Measurements from ENCODE around the gene SRD5A3.

Gene SRD5A3

DNA sequence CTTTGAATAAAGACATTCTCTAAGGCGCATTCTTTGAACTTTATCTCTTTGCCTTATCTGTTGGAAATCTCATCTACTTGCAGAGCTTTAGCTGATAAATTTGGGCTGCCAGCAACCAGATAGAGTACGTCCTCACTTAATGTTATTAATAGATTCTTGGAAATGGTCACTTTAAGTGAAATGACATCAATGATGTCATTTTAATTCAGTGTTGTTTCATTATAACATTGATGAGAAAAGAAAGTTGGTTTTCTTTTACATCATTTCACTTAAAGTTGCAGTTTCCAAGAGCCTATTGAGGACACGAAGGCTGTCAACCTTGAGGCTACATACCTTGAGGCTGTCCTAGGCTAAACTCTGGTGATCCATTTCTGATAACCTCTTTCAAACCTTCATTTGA is 59.0 kb downstream of the SRD5A3 start:
- Histone ChIP-seq H3K4ac (ENCODE audit: low read length) (no peak overlapping the region), H3K9me3 (replicated peaks in 1 of 2; ENCODE audit: control insufficient read depth in 2 of 2, insufficient read depth in 1 of 2, low read depth in 1 of 2, low read length in 2 of 2) (peaks cover 0 to 2% of the 10 kb centered on the region in 2 donors), H4K8ac (ENCODE audit: low read depth, low read length) (no peak overlapping the region), H3K4me2 (ENCODE audit: insufficient read depth, low read length, poor library complexity, severe bottlenecking) (no peak overlapping the region), H3K18ac (ENCODE audit: low read length) (no peak overlapping the region), H2BK15ac (ENCODE audit: low read length) (no peak overlapping the region), H2AFZ (ENCODE audit: low read length) (no peak overlapping the region), H2BK5ac (ENCODE audit: low read length) (no peak overlapping the region), H3K27me3 (ENCODE audit: control insufficient read depth in 3 of 3, insufficient read depth in 3 of 3, low read depth in 1 of 3, low read length in 3 of 3) (no peaks in the 10 kb centered on the region), H2BK120ac (ENCODE audit: low read depth, low read length) (no peak overlapping the region), H3K79me1 (ENCODE audit: low read depth, low read length) (peaks cover 3% of the 10 kb centered on the region), H3K4me3 (ENCODE audit: low read length in 2 of 2) (no peak overlapping the region), H3K14ac (ENCODE audit: low read length) (no peak overlapping the region), H3K36me3 (replicated peaks in 1 of 2; ENCODE audit: control insufficient read depth in 2 of 2, insufficient read depth in 2 of 2, low read length in 2 of 2) (peaks cover 3 to 85% of the 10 kb centered on the region in 2 donors), H3K23ac (ENCODE audit: low read depth, low read length, poor library complexity) (no peak overlapping the region), H3K9ac (ENCODE audit: low read depth, low read length, poor library complexity) (no peak overlapping the region), H2BK12ac (ENCODE audit: low read length) (no peak overlapping the region), H3K27ac (replicated peaks; ENCODE audit: low read length) (no peak overlapping the region), H3K4me1 (ENCODE audit: control insufficient read depth in 2 of 2, insufficient read depth in 1 of 2, low read depth in 1 of 2, low read length in 2 of 2) (no peaks in the 10 kb centered on the region), H4K91ac (ENCODE audit: low read depth, low read length, poor library complexity) (no peak overlapping the region), H2AK5ac (ENCODE audit: low read depth, low read length) (no peak overlapping the region)
- WGBS, 2 donors (ENCODE audit: extremely low coverage in 2 of 2, insufficient read length in 2 of 2, insufficient replicate concordance in 1 of 2) = no CpG with 5 or more reads among the region's 3 CpGs
- DNase-seq (ENCODE audit: low spot score) = no peak

- Histone ChIP-seq H3K27ac (replicated peaks; ENCODE audit: low read length) (no peak overlapping the region), H2AK5ac (ENCODE audit: low read depth, low read length) (no peak overlapping the region), H2BK12ac (ENCODE audit: low read length) (no peak overlapping the region), H3K4me1 (ENCODE audit: control insufficient read depth in 2 of 2, insufficient read depth in 1 of 2, low read depth in 1 of 2, low read length in 2 of 2) (no peaks in the 10 kb centered on the region), H2BK120ac (ENCODE audit: low read depth, low read length) (no peak overlapping the region), H3K4me3 (ENCODE audit: low read length in 2 of 2) (no peak overlapping the region), H2BK5ac (ENCODE audit: low read length) (no peak overlapping the region), H3K14ac (ENCODE audit: low read length) (no peak overlapping the region), H3K23ac (ENCODE audit: low read depth, low read length, poor library complexity) (no peak overlapping the region), H3K4ac (ENCODE audit: low read length) (no peak overlapping the region), H2BK15ac (ENCODE audit: low read length) (no peak overlapping the region), H3K4me2 (ENCODE audit: insufficient read depth, low read length, poor library complexity, severe bottlenecking) (no peak overlapping the region), H2AFZ (ENCODE audit: low read length) (no peak overlapping the region), H3K27me3 (ENCODE audit: control insufficient read depth in 3 of 3, insufficient read depth in 3 of 3, low read depth in 1 of 3, low read length in 3 of 3) (no peaks in the 10 kb centered on the region), H3K18ac (ENCODE audit: low read length) (no peak overlapping the region), H4K91ac (ENCODE audit: low read depth, low read length, poor library complexity) (no peak overlapping the region), H3K36me3 (replicated peaks in 1 of 2; ENCODE audit: control insufficient read depth in 2 of 2, insufficient read depth in 2 of 2, low read length in 2 of 2) (peaks cover 4 to 86% of the 10 kb centered on the region in 2 donors), H3K9me3 (replicated peaks in 1 of 2; ENCODE audit: control insufficient read depth in 2 of 2, insufficient read depth in 1 of 2, low read depth in 1 of 2, low read length in 2 of 2) (peaks cover 0 to 2% of the 10 kb centered on the region in 2 donors), H3K9ac (ENCODE audit: low read depth, low read length, poor library complexity) (no peak overlapping the region), H4K8ac (ENCODE audit: low read depth, low read length) (no peak overlapping the region), H3K79me1 (ENCODE audit: low read depth, low read length) (peaks cover 3% of the 10 kb centered on the region)
- no CpG with 5 or more reads among the region's 2 CpGs for WGBS, 2 donors (ENCODE audit: extremely low coverage in 2 of 2, insufficient read length in 2 of 2, insufficient replicate concordance in 1 of 2)
- DNase-seq (ENCODE audit: low spot score) = no peak
Measured at GRCh38 chr4:55406545-55406944, 60.5 kb downstream of the SRD5A3 start.

DNA sequence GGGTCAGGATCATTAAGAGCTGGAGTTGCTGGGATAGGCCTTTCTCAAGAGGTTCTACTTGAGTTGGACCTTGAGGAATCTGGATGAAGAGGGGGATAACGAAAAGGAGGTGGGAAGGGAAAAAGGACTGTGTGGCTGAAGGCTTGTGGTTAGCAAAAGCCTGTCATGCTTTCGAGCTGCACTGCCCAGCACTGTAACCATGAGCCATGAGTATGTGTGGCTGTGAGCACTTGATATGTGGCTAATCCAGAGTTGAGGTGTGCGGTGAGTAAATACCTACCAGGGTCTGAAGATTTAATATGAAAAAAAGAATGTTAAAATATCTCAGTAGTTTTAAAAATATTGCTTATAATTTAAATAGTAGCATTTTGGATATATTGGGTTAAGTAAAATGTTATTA is 61.1 kb downstream of the SRD5A3 start:
- Histone ChIP-seq H3K4me2 (ENCODE audit: insufficient read depth, low read length, poor library complexity, severe bottlenecking) (no peak overlapping the region), H3K27ac (replicated peaks; ENCODE audit: low read length) (no peak overlapping the region), H3K27me3 (ENCODE audit: control insufficient read depth in 3 of 3, insufficient read depth in 3 of 3, low read depth in 1 of 3, low read length in 3 of 3) (no peaks in the 10 kb centered on the region), H3K9me3 (replicated peaks in 1 of 2; ENCODE audit: control insufficient read depth in 2 of 2, insufficient read depth in 1 of 2, low read depth in 1 of 2, low read length in 2 of 2) (peaks cover 0 to 2% of the 10 kb centered on the region in 2 donors), H2AFZ (ENCODE audit: low read length) (no peak overlapping the region), H3K4me3 (ENCODE audit: low read length in 2 of 2) (no peak overlapping the region), H3K23ac (ENCODE audit: low read depth, low read length, poor library complexity) (no peak overlapping the region), H2AK5ac (ENCODE audit: low read depth, low read length) (no peak overlapping the region), H3K36me3 (replicated peaks in 1 of 2; ENCODE audit: control insufficient read depth in 2 of 2, insufficient read depth in 2 of 2, low read length in 2 of 2) (peaks cover 6 to 90% of the 10 kb centered on the region in 2 donors), H4K91ac (ENCODE audit: low read depth, low read length, poor library complexity) (no peak overlapping the region), H3K4me1 (ENCODE audit: control insufficient read depth in 2 of 2, insufficient read depth in 1 of 2, low read depth in 1 of 2, low read length in 2 of 2) (no peaks in the 10 kb centered on the region), H4K8ac (ENCODE audit: low read depth, low read length) (no peak overlapping the region), H3K14ac (ENCODE audit: low read length) (no peak overlapping the region), H2BK120ac (ENCODE audit: low read depth, low read length) (no peak overlapping the region), H3K4ac (ENCODE audit: low read length) (no peak overlapping the region), H2BK12ac (ENCODE audit: low read length) (no peak overlapping the region), H2BK15ac (ENCODE audit: low read length) (no peak overlapping the region), H3K18ac (ENCODE audit: low read length) (no peak overlapping the region), H3K9ac (ENCODE audit: low read depth, low read length, poor library complexity) (no peak overlapping the region), H2BK5ac (ENCODE audit: low read length) (no peak overlapping the region), H3K79me1 (ENCODE audit: low read depth, low read length) (peaks cover 3% of the 10 kb centered on the region)
- DNase-seq (ENCODE audit: low spot score) = no peak
- WGBS, 2 donors (ENCODE audit: extremely low coverage in 2 of 2, insufficient read length in 2 of 2, insufficient replicate concordance in 1 of 2) = no CpG with 5 or more reads among the region's 3 CpGs

- no CpG with 5 or more reads among the region's 3 CpGs for WGBS, 2 donors (ENCODE audit: extremely low coverage in 2 of 2, insufficient read length in 2 of 2, insufficient replicate concordance in 1 of 2)
- Histone ChIP-seq H3K23ac (ENCODE audit: low read depth, low read length, poor library complexity) (no peak overlapping the region), H3K36me3 (replicated peaks in 1 of 2; ENCODE audit: control insufficient read depth in 2 of 2, insufficient read depth in 2 of 2, low read length in 2 of 2) (peaks cover 6 to 92% of the 10 kb centered on the region in 2 donors), H3K4me2 (ENCODE audit: insufficient read depth, low read length, poor library complexity, severe bottlenecking) (no peak overlapping the region), H3K4me3 (ENCODE audit: low read length in 2 of 2) (no peak overlapping the region), H3K9ac (ENCODE audit: low read depth, low read length, poor library complexity) (no peak overlapping the region), H3K79me1 (ENCODE audit: low read depth, low read length) (peaks cover 2% of the 10 kb centered on the region), H2BK120ac (ENCODE audit: low read depth, low read length) (no peak overlapping the region), H3K9me3 (replicated peaks in 1 of 2; ENCODE audit: control insufficient read depth in 2 of 2, insufficient read depth in 1 of 2, low read depth in 1 of 2, low read length in 2 of 2) (peaks cover 0 to 2% of the 10 kb centered on the region in 2 donors), H2BK15ac (ENCODE audit: low read length) (no peak overlapping the region), H4K91ac (ENCODE audit: low read depth, low read length, poor library complexity) (no peak overlapping the region), H2AFZ (ENCODE audit: low read length) (no peak overlapping the region), H2BK12ac (ENCODE audit: low read length) (no peak overlapping the region), H4K8ac (ENCODE audit: low read depth, low read length) (no peak overlapping the region), H2AK5ac (ENCODE audit: low read depth, low read length) (no peak overlapping the region), H2BK5ac (ENCODE audit: low read length) (no peak overlapping the region), H3K14ac (ENCODE audit: low read length) (no peak overlapping the region), H3K27me3 (ENCODE audit: control insufficient read depth in 3 of 3, insufficient read depth in 3 of 3, low read depth in 1 of 3, low read length in 3 of 3) (no peaks in the 10 kb centered on the region), H3K18ac (ENCODE audit: low read length) (no peak overlapping the region), H3K4me1 (ENCODE audit: control insufficient read depth in 2 of 2, insufficient read depth in 1 of 2, low read depth in 1 of 2, low read length in 2 of 2) (no peaks in the 10 kb centered on the region), H3K27ac (replicated peaks; ENCODE audit: low read length) (no peak overlapping the region), H3K4ac (ENCODE audit: low read length) (no peak overlapping the region)
- no peak for DNase-seq (ENCODE audit: low spot score)
Measured at GRCh38 chr4:55407764-55408163, 61.7 kb downstream of the SRD5A3 start.

Data from neuronal stem cell (in vitro differentiated cells).